Measurements from ENCODE around the gene GPR153.

GRCh38 chr1:6197746-6198427, 63.0 kb downstream of the GPR153 start:
- TF ChIP-seq, protein P1, sequence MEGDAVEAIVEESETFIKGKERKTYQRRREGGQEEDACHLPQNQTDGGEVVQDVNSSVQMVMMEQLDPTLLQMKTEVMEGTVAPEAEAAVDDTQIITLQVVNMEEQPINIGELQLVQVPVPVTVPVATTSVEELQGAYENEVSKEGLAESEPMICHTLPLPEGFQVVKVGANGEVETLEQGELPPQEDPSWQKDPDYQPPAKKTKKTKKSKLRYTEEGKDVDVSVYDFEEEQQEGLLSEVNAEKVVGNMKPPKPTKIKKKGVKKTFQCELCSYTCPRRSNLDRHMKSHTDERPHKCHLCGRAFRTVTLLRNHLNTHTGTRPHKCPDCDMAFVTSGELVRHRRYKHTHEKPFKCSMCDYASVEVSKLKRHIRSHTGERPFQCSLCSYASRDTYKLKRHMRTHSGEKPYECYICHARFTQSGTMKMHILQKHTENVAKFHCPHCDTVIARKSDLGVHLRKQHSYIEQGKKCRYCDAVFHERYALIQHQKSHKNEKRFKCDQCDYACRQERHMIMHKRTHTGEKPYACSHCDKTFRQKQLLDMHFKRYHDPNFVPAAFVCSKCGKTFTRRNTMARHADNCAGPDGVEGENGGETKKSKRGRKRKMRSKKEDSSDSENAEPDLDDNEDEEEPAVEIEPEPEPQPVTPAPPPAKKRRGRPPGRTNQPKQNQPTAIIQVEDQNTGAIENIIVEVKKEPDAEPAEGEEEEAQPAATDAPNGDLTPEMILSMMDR (IDR thresholded peaks at IDR 0.05) = no peak
- TF ChIP-seq POLR2A (IDR thresholded peaks at IDR 0.05) = no peak

Measured in lower leg skin (tissue), 3 donors.